H9 (cell line): Measurements from ENCODE around the gene FAM163B. TPM values are rescaled to one million over a fixed set of nuclear protein-coding genes. Genes with fewer than 3 reads are reported as not detected.

Experiments used
- DNase-seq: peaks from one replicate; pipeline ENCODE4 v3.0.0-alpha.2; 2017
- H2AFZ ChIP-seq: one replicate; pipeline ENCODE4 v1.6.1; 2013; ENCODE audit warnings: mild to moderate bottlenecking, low read length, control low read depth, moderate library complexity
- H2AK5ac ChIP-seq: 2 replicates; pipeline ENCODE4 v1.6.1; 2013; ENCODE audit warnings: low read length, control low read depth, mixed read lengths; ENCODE audit not compliant: insufficient read length
- H2BK120ac ChIP-seq: one replicate; pipeline ENCODE4 v1.6.1; 2013; ENCODE audit warnings: low read depth, mild to moderate bottlenecking, low read length, control low read depth, inconsistent platforms; ENCODE audit not compliant: poor library complexity, severe bottlenecking
- H2BK12ac ChIP-seq: 2 replicates; pipeline ENCODE4 v1.6.1; 2013; ENCODE audit warnings: low read length, control low read depth, mixed read lengths, low read depth; ENCODE audit not compliant: insufficient read length
- H2BK15ac ChIP-seq: 2 replicates; pipeline ENCODE4 v1.6.1; 2013; ENCODE audit warnings: low read depth, low read length, control low read depth
- H2BK20ac ChIP-seq: one replicate; pipeline ENCODE4 v1.6.1; 2013; ENCODE audit warnings: low read depth, mild to moderate bottlenecking, low read length, control low read depth, inconsistent platforms; ENCODE audit not compliant: poor library complexity, severe bottlenecking
- H2BK5ac ChIP-seq: 2 replicates; pipeline ENCODE4 v1.6.1; 2013; ENCODE audit warnings: low read length, control low read depth, mixed read lengths; ENCODE audit not compliant: insufficient read length
- H3K14ac ChIP-seq: 2 replicates; pipeline ENCODE4 v1.6.1; 2013; ENCODE audit warnings: low read length, control low read depth; ENCODE audit not compliant: insufficient read depth
- H3K18ac ChIP-seq: 2 replicates; pipeline ENCODE4 v1.6.1; 2013; ENCODE audit warnings: low read depth, mild to moderate bottlenecking, mixed read lengths, low read length, control low read depth; ENCODE audit not compliant: insufficient read length
- H3K23ac ChIP-seq: 2 replicates; pipeline ENCODE4 v1.6.1; 2013; ENCODE audit warnings: low read length, control low read depth, mixed read lengths, low read depth; ENCODE audit not compliant: insufficient read length
- H3K23me2 ChIP-seq: 2 replicates; pipeline ENCODE4 v1.6.1; 2013; ENCODE audit warnings: low read depth, mild to moderate bottlenecking, mixed read lengths, low read length, control low read depth; ENCODE audit not compliant: insufficient read length, poor library complexity, severe bottlenecking
- H3K27ac ChIP-seq: 2 replicates; pipeline ENCODE4 v1.5.1; 2013; ENCODE audit warnings: low read length, control low read depth, mixed read lengths, low read depth; ENCODE audit not compliant: insufficient read length
- H3K27me3 ChIP-seq: 2 replicates; pipeline ENCODE4 v1.6.1; 2013; ENCODE audit warnings: low read length, control low read depth, inconsistent platforms; ENCODE audit not compliant: insufficient read depth
- H3K4ac ChIP-seq: 2 replicates; pipeline ENCODE4 v1.6.1; 2013; ENCODE audit warnings: low read depth, mild to moderate bottlenecking, control low read depth, inconsistent platforms, low read length, moderate library complexity
- H3K4me1 ChIP-seq: 2 replicates; pipeline ENCODE4 v1.6.1; 2013; ENCODE audit warnings: low read length, control low read depth, inconsistent platforms; ENCODE audit not compliant: insufficient read depth
- H3K4me2 ChIP-seq: 2 replicates; pipeline ENCODE4 v1.6.1; 2013; ENCODE audit warnings: low read length, control low read depth, mixed read lengths; ENCODE audit not compliant: insufficient read length, insufficient read depth
- H3K56ac ChIP-seq: 2 replicates; pipeline ENCODE4 v1.6.1; 2013; ENCODE audit warnings: low read depth, mild to moderate bottlenecking, mixed read lengths, low read length, control low read depth; ENCODE audit not compliant: insufficient read length
- H3K79me1 ChIP-seq: 2 replicates; pipeline ENCODE4 v1.6.1; 2013; ENCODE audit warnings: low read depth, mild to moderate bottlenecking, moderate library complexity, low read length, control low read depth, inconsistent platforms; ENCODE audit not compliant: insufficient read depth, poor library complexity, severe bottlenecking
- H3K79me2 ChIP-seq: 2 replicates; pipeline ENCODE4 v1.6.1; 2013; ENCODE audit warnings: low read length, control low read depth, inconsistent platforms; ENCODE audit not compliant: insufficient read depth
- H3K9ac ChIP-seq: 2 replicates; pipeline ENCODE4 v1.6.1; 2013; ENCODE audit warnings: low read length, control low read depth, mixed read lengths; ENCODE audit not compliant: insufficient read length; ENCODE audit errors: extremely low read depth
- H3K9me3 ChIP-seq: one replicate; pipeline ENCODE4 v1.6.1; 2013; ENCODE audit warnings: low read depth, low read length, inconsistent platforms; ENCODE audit not compliant: control insufficient read depth
- H3T11ph ChIP-seq: one replicate; pipeline ENCODE4 v1.6.1; 2013; ENCODE audit warnings: mild to moderate bottlenecking, low read length, control low read depth, inconsistent platforms
- H4K20me1 ChIP-seq: one replicate; pipeline ENCODE4 v1.6.1; 2013; ENCODE audit not compliant: control insufficient read depth, insufficient read length, insufficient read depth
- H4K5ac ChIP-seq: 2 replicates; pipeline ENCODE4 v1.6.1; 2013; ENCODE audit warnings: low read depth, mild to moderate bottlenecking, mixed read lengths, low read length, control low read depth; ENCODE audit not compliant: insufficient read length
- H4K8ac ChIP-seq: replicated peaks from 2 replicates; pipeline ENCODE4 v1.6.1; 2013; ENCODE audit warnings: low read length, control low read depth, mixed read lengths, low read depth; ENCODE audit not compliant: insufficient read length
- H4K91ac ChIP-seq: 2 replicates; pipeline ENCODE4 v1.6.1; 2013; ENCODE audit warnings: low read depth, mild to moderate bottlenecking, moderate library complexity, mixed read lengths, low read length, control low read depth; ENCODE audit not compliant: insufficient read length
- H3K27ac Mint-ChIP-seq, 3 experiments: 2 replicates in 2 of 3; 3 replicates in 1 of 3; pipeline ENCODE4 v1.8.0; 2020 to 2021; ENCODE audit warnings: mixed read lengths in 3 of 3, mild to moderate bottlenecking in 1 of 3, moderate library complexity in 1 of 3
- H3K27me3 Mint-ChIP-seq: 2 replicates; pipeline ENCODE4 v1.8.0; 2021; ENCODE audit warnings: low read depth, mild to moderate bottlenecking, moderate library complexity, mixed read lengths
- H3K36me3 Mint-ChIP-seq, 3 experiments: 2 replicates in 2 of 3; 3 replicates in 1 of 3; pipeline ENCODE4 v1.8.0; 2020 to 2021; ENCODE audit warnings: low read depth in 3 of 3, mixed read lengths in 3 of 3; ENCODE audit not compliant: insufficient read depth in 1 of 3
- H3K4me1 Mint-ChIP-seq, 2 experiments: 2 replicates each; pipeline ENCODE4 v1.8.0; 2020; ENCODE audit warnings: mixed read lengths in 2 of 2
- H3K4me3 Mint-ChIP-seq, 2 experiments: 2 replicates in 1 of 2; 3 replicates in 1 of 2; pipeline ENCODE4 v1.8.0; 2020 to 2021; ENCODE audit warnings: mild to moderate bottlenecking in 2 of 2, mixed read lengths in 2 of 2, moderate library complexity in 1 of 2
- H3K9me3 Mint-ChIP-seq, 2 experiments: 2 replicates in 1 of 2; 3 replicates in 1 of 2; pipeline ENCODE4 v1.8.0; 2020; ENCODE audit warnings: mild to moderate bottlenecking in 2 of 2, mixed read lengths in 2 of 2, moderate library complexity in 1 of 2
- CTCF ChIP-seq: fragments of 200-600 bp; sonication (generic); conservative IDR thresholded peaks from 3 replicates; pipeline ENCODE4 v1.8.0; 2021; ENCODE audit warnings: antibody characterized with exemption, mild to moderate bottlenecking
- WGBS: extraction: QIAGEN DNeasy Blood & Tissue Kit; methylation state at CpG from one replicate; pipeline ENCODE4 v1.1.7; 2013; ENCODE audit warnings: missing lambda C conversion rate, low lambda C conversion rate, mixed read lengths; ENCODE audit not compliant: insufficient read length; ENCODE audit errors: extremely low coverage; 5-methylcytosine and 5-hydroxymethylcytosine counted together
- total RNA-seq: library from RNA; stranded (reverse); gene quantifications from 2 replicates; pipeline ENCODE4 v1.2.1, GENCODE V29; 2021

The FAM163B gene
- total RNA-seq, 1 experiment from 2014 or later: 0.39 TPM

DNA sequence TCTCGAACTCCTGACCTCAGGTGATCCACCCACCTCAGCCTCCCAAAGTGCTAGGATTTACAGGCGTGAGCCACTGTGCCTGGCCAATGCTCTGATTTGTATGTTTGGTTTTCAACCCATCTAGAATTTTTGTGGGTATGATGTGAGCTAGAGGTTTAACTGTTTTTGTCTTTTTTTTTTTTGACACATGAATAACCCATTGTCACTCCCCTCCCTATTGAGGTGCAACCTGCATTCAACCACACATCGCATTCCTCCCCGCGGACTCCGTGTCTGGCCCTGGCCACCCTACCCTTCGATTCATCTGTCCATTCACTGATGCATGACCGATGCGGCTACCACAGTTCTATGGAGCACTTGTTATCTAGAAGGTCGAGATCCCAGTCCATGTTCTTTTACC, 9.5 kb upstream of the FAM163B start:
- Histone ChIP-seq H3K4ac (no peak overlapping the region), H2BK12ac (no peak overlapping the region), H3K4me2 (no peak overlapping the region), H3K23ac (no peak overlapping the region), H3K9ac (no peak overlapping the region), H2BK15ac (no peak overlapping the region), H2BK120ac (no peak overlapping the region), H3K9me3 (no peaks in the 10 kb centered on the region), H4K20me1 (no peaks in the 10 kb centered on the region), H3K27me3 (no peaks in the 10 kb centered on the region; the same call in 1 of the 2 replicates), H3T11ph (no peak overlapping the region), H4K8ac (no peak overlapping the region), H3K27ac (no peak overlapping the region), H3K79me1 (no peaks in the 10 kb centered on the region), H3K79me2 (no peaks in the 10 kb centered on the region), H3K23me2 (no peaks in the 10 kb centered on the region), H2AFZ (no peak overlapping the region), H2AK5ac (no peak overlapping the region), H2BK5ac (no peak overlapping the region), H4K91ac (no peak overlapping the region), H3K56ac (no peak overlapping the region), H3K4me1 (no peaks in the 10 kb centered on the region), H3K18ac (no peak overlapping the region), H2BK20ac (no peak overlapping the region), H3K14ac (no peak overlapping the region), H4K5ac (no peak overlapping the region)
- Mint-ChIP-seq H3K9me3 (no peaks in the 10 kb centered on the region; a peak in 1 of 5 replicates), H3K4me3 (no peak overlapping the region), H3K27ac (no peak overlapping the region), H3K4me1 (peaks cover 0 to 9% of the 10 kb centered on the region in 2 experiments; a peak in 3 of 4 replicates), H3K36me3 (no peaks in the 10 kb centered on the region), H3K27me3 (peaks cover 69% of the 10 kb centered on the region)
- no peak for DNase-seq
- WGBS: no CpG with 5 or more reads among the region's 10 CpGs
- no peak for TF ChIP-seq CTCF
